Inferior parietal cortex (tissue), 1 donor: ENCODE measurements around the gene GPRIN1.

Experiments used
- DNase-seq: peaks from one replicate; pipeline ENCODE4 v3.0.0-alpha.2; 2016; ENCODE audit errors: extremely low spot score

Gene GPRIN1

GRCh38 chr5:176643491-176644219 lies 33.7 kb upstream of the GPRIN1 start:
- DNase-seq, result no peak

- no peak for DNase-seq
Measured at GRCh38 chr5:176642675-176643490, 32.9 kb upstream of the GPRIN1 start.

GRCh38 chr5:176640616-176641015 lies 30.7 kb upstream of the GPRIN1 start:
- DNase-seq, result no peak

- DNase-seq, result no peak
Measured at GRCh38 chr5:176639981-176640380, 30.0 kb upstream of the GPRIN1 start.

- no peak for DNase-seq
Measured at GRCh38 chr5:176639208-176639607, 29.3 kb upstream of the GPRIN1 start.

- DNase-seq, result no peak
Measured at GRCh38 chr5:176638437-176638836, 28.5 kb upstream of the GPRIN1 start.

GRCh38 chr5:176637556-176637955 lies 27.6 kb upstream of the GPRIN1 start:
- no peak for DNase-seq

- DNase-seq, result no peak
Measured at GRCh38 chr5:176636426-176636825, 26.5 kb upstream of the GPRIN1 start.

- no peak for DNase-seq
Measured at GRCh38 chr5:176633598-176633997, 23.6 kb upstream of the GPRIN1 start.

GRCh38 chr5:176632745-176633144 lies 22.8 kb upstream of the GPRIN1 start:
- DNase-seq, result no peak

GRCh38 chr5:176631383-176632200 lies 21.6 kb upstream of the GPRIN1 start:
- DNase-seq, result no peak

GRCh38 chr5:176630681-176631222 lies 20.8 kb upstream of the GPRIN1 start:
- DNase-seq, result no peak

- no peak for DNase-seq
Measured at GRCh38 chr5:176629853-176630680, 20.1 kb upstream of the GPRIN1 start, which contains the start of the genes EIF4E1B and SNCB. Gene EIF4E1B (plus strand): TSS chr5:176630675. CDS start chr5:176642788, 12,113 bp downstream. Gene SNCB (minus strand): TSS chr5:176630534. CDS start chr5:176629654, 880 bp downstream.

- DNase-seq, result no peak
Measured at GRCh38 chr5:176629317-176629852, 19.4 kb upstream of the GPRIN1 start.

- no peak for DNase-seq
Measured at GRCh38 chr5:176628406-176629228, 18.7 kb upstream of the GPRIN1 start.

GRCh38 chr5:176627582-176627981 lies 17.6 kb upstream of the GPRIN1 start:
- DNase-seq, result no peak

- DNase-seq, result no peak
Measured at GRCh38 chr5:176626876-176627236, 16.9 kb upstream of the GPRIN1 start.

- DNase-seq, result no peak
Measured at GRCh38 chr5:176625966-176626875, 16.3 kb upstream of the GPRIN1 start.

- DNase-seq, result no peak
Measured at GRCh38 chr5:176625512-176625911, 15.6 kb upstream of the GPRIN1 start.
